Measurements from ENCODE around the gene MMP15. TPM values are rescaled to one million over a fixed set of nuclear protein-coding genes. Genes with fewer than 3 reads are reported as not detected.

Gene MMP15
- total RNA-seq, 1 donor from 2014 or later: 7.2 TPM

DNA sequence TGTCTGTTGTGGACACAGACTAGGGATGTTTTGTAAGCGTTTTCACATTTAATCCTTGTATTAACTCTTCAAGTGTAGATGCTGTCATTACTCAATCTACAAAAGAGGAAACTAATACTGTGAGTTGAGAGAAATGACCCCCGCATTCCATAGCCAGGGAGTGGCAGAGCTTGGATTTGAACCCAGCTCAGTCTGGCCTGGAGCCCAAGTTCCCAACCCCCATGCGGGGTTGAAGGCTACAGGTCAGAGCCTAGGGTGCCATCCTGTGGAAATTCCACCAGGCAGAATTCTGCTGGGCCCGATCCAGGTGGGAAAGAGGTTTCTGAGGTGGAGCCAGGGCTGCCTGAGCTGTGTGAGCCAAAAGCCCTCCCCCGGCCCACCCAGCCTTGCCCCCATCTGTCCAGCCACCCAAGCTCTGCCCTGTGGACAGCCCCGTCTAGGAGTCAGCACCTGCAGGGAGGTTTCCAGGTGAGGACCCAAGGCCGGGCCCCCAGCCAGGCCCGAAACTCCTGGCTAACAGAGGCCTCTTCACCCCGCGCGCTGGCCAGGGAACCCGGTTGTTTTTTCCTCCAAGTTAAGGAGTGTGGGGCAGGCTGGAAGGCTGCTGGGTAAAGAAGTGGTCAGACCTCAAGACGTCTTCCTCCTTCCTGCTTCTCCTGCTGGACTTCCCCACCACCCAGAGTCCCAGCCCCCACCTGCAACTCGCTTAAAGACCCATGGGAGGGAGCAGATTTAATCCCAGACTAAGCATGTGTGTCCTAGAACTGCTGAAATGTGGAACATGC lies 5.7 kb downstream of the MMP15 start:
- peaks cover 17% of the 10 kb centered on the region for H3K4me1 Mint-ChIP-seq
- Histone ChIP-seq H3K36me3 (no peaks in the 10 kb centered on the region), H3K4me2 (no peak overlapping the region), H3K9ac (no peak overlapping the region), H3K9me3 (ENCODE audit: low read depth) (no peaks in the 10 kb centered on the region), H3K4me3 (no peak overlapping the region), H4K20me1 (ENCODE audit: low read depth) (peaks cover 50% of the 10 kb centered on the region), H3K27me3 (no peaks in the 10 kb centered on the region), H3F3A (ENCODE audit: low read depth) (peaks cover 16% of the 10 kb centered on the region), H3K4me1 (peaks cover 34% of the 10 kb centered on the region), H2AFZ (replicated peaks) (no peak overlapping the region), H3K27ac (no peak overlapping the region), H3K79me2 (ENCODE audit: low read depth) (peaks cover 9% of the 10 kb centered on the region)
- H3K27me3 Mint-ChIP-seq (ENCODE audit: insufficient read depth, low read depth): peaks cover 7% of the 10 kb centered on the region
- no peak overlapping the region for H3K4me3 Mint-ChIP-seq
- DNase-seq (ENCODE audit: low spot score): no peak
- TF ChIP-seq, protein P1, sequence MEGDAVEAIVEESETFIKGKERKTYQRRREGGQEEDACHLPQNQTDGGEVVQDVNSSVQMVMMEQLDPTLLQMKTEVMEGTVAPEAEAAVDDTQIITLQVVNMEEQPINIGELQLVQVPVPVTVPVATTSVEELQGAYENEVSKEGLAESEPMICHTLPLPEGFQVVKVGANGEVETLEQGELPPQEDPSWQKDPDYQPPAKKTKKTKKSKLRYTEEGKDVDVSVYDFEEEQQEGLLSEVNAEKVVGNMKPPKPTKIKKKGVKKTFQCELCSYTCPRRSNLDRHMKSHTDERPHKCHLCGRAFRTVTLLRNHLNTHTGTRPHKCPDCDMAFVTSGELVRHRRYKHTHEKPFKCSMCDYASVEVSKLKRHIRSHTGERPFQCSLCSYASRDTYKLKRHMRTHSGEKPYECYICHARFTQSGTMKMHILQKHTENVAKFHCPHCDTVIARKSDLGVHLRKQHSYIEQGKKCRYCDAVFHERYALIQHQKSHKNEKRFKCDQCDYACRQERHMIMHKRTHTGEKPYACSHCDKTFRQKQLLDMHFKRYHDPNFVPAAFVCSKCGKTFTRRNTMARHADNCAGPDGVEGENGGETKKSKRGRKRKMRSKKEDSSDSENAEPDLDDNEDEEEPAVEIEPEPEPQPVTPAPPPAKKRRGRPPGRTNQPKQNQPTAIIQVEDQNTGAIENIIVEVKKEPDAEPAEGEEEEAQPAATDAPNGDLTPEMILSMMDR (IDR thresholded peaks at IDR 0.05): no peak
- TF ChIP-seq EZH2 (IDR thresholded peaks at IDR 0.05): no peak
- TF ChIP-seq EZH2phosphoT487 (IDR thresholded peaks at IDR 0.05): no peak
- H3K27ac Mint-ChIP-seq: no peak overlapping the region
- H3K9me3 Mint-ChIP-seq: no peaks in the 10 kb centered on the region
- no peaks in the 10 kb centered on the region for H3K36me3 Mint-ChIP-seq

DNA sequence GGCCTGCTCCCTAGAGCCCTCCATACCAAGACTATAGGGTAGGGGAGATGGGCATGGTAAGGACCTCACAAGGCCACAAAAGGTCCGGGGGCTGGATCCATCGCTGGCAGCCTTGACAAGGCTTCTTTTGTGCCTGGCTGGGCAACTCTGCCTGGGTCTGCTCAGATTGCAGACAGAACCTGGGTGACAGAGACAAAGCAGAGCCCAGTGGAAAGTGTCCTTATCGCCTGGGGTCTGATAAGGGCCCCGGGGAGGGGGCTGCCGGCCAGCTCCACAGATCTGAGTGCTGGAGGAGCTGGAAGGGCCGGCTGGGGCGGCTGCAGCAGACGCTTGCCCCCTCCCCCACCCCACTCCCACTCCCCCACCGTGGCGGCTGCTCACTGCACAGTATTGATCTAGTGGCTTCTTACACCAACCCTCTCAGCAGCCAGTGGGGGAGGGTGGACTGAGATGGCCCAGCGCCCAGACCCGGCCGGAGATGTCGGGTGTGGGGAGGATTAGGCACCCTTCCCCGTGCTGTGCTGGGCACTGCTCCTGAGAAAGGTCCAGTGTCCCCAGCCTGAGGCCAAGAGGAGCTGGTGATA lies 7.2 kb downstream of the MMP15 start:
- Histone ChIP-seq H2AFZ (replicated peaks) (no peak overlapping the region), H3K4me1 (peaks cover 30% of the 10 kb centered on the region), H3K9me3 (ENCODE audit: low read depth) (no peaks in the 10 kb centered on the region), H3K4me2 (peak overlapping the region; percentile 4), H3K4me3 (no peak overlapping the region), H4K20me1 (ENCODE audit: low read depth) (peaks cover 43% of the 10 kb centered on the region), H3K9ac (no peak overlapping the region), H3K79me2 (ENCODE audit: low read depth) (no peaks in the 10 kb centered on the region), H3K27me3 (no peaks in the 10 kb centered on the region), H3K36me3 (no peaks in the 10 kb centered on the region), H3F3A (ENCODE audit: low read depth) (peaks cover 4% of the 10 kb centered on the region), H3K27ac (no peak overlapping the region)
- Mint-ChIP-seq H3K27ac (no peak overlapping the region), H3K4me1 (peaks cover 17% of the 10 kb centered on the region), H3K9me3 (no peaks in the 10 kb centered on the region), H3K27me3 (ENCODE audit: insufficient read depth, low read depth) (peaks cover 8% of the 10 kb centered on the region), H3K4me3 (no peak overlapping the region), H3K36me3 (no peaks in the 10 kb centered on the region)
- no peak for DNase-seq (ENCODE audit: low spot score)
- TF ChIP-seq, protein P1 (IDR thresholded peaks at IDR 0.05): no peak
- TF ChIP-seq EZH2phosphoT487 (IDR thresholded peaks at IDR 0.05) (no peak), EZH2 (IDR thresholded peaks at IDR 0.05) (no peak)

DNA sequence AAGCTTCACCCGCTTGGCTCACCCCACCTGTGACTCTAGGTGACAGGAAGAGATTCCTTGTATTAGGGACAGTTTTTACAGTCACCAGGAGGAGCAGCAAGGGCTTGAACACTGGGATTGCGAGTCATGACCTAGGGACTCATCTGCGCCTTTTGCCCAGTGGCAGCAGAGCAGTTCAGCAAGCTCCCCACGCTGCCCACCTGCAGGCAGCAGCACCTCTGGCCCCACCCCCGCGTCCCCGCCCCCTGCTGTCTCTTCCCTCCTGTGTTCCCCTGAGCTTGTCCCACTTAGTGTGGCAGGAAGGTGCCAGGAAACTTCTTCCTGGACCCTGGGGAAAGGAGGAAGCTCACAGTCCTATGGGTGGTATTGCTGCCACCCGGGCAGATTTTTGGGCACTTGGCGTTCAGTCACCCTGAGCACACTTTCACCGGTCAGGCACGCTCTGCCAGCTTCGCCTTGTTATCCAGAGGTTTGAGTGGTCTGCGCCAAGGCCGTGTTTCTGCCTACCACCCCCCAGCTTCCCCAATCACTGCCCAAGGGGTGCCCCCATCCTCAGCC lies 8.7 kb downstream of the MMP15 start:
- Histone ChIP-seq H2AFZ (replicated peaks) (no peak overlapping the region), H3K9ac (no peak overlapping the region), H3K27ac (no peak overlapping the region), H3K79me2 (ENCODE audit: low read depth) (no peaks in the 10 kb centered on the region), H3K36me3 (no peaks in the 10 kb centered on the region), H3K27me3 (no peaks in the 10 kb centered on the region), H3K4me3 (no peak overlapping the region), H3F3A (ENCODE audit: low read depth) (no peaks in the 10 kb centered on the region), H3K9me3 (ENCODE audit: low read depth) (no peaks in the 10 kb centered on the region), H4K20me1 (ENCODE audit: low read depth) (peaks cover 29% of the 10 kb centered on the region), H3K4me1 (peaks cover 16% of the 10 kb centered on the region), H3K4me2 (no peak overlapping the region)
- Mint-ChIP-seq H3K4me1 (peaks cover 14% of the 10 kb centered on the region), H3K27me3 (ENCODE audit: insufficient read depth, low read depth) (peaks cover 6% of the 10 kb centered on the region), H3K36me3 (no peaks in the 10 kb centered on the region), H3K4me3 (no peak overlapping the region), H3K9me3 (no peaks in the 10 kb centered on the region), H3K27ac (no peak overlapping the region)
- no peak for DNase-seq (ENCODE audit: low spot score)
- TF ChIP-seq, protein P1 (IDR thresholded peaks at IDR 0.05): no peak
- TF ChIP-seq EZH2 (IDR thresholded peaks at IDR 0.05): no peak
- no peak for TF ChIP-seq EZH2phosphoT487 (IDR thresholded peaks at IDR 0.05)

Measured in neural progenitor cell (in vitro differentiated cells).